Sciatic nerve (tissue), 1 donor: ENCODE measurements around the gene SUCO. TPM values are rescaled to one million over a fixed set of nuclear protein-coding genes. Genes with fewer than 3 reads are reported as not detected.

Experiments
- total RNA-seq: library from RNA; stranded (reverse); fragmentation: NEBNext Ultra II Directional; extraction: Animal tissue kit (Norgen Biotek cat#: 25700); gene quantifications from one replicate; pipeline ENCODE4 v1.2.1, GENCODE V29; 2021
- donor health status: DM: no; HTN: no; CAD: no.

SUCO gene
- total RNA-seq, 1 donor from 2014 or later: 53.1 TPM

Other genes with a start within 250 kb of the SUCO start
- not detected for gene C1orf105, start 112.5 kb upstream of the SUCO start, total RNA-seq
- 19.1 TPM for gene PIGC, start 89.1 kb upstream of the SUCO start, total RNA-seq
- 0.40 TPM for gene FASLG, start 126.0 kb downstream of the SUCO start, total RNA-seq